ENCODE data around the gene SLC9A9. TPM values are rescaled to one million over a fixed set of nuclear protein-coding genes. Genes with fewer than 3 reads are reported as not detected.

The SLC9A9 gene
- total and polyA plus RNA-seq, 2 of the 8 experiments (the other 6 are each of a cell fraction or from before 2014, with no cell fraction given), result 0.48 to 1.1 TPM

GRCh38 chr3:143578810-143579435 lies 269.3 kb downstream of the SLC9A9 start (continued):
- TF ChIP-seq NRF1 (IDR thresholded peaks at IDR 0.05; ENCODE audit: low read depth, low read length) (no peak), EP300 (IDR thresholded peaks at IDR 0.05; ENCODE audit: borderline replicate concordance in 1 of 2, low read depth in 2 of 2, low read length in 2 of 2) (no peak), TCF12 (IDR thresholded peaks at IDR 0.05; ENCODE audit: low read depth, low read length) (no peak), KDM1A (IDR thresholded peaks at IDR 0.05; ENCODE audit: borderline replicate concordance, low read length) (no peak), JUN (IDR thresholded peaks at IDR 0.05; ENCODE audit: low read depth, low read length) (no peak), RFX5 (IDR thresholded peaks at IDR 0.05; ENCODE audit: borderline replicate concordance, low read depth, low read length) (no peak)
